Activated naive CD4-positive, alpha-beta T cell treated with anti-CD3 and anti-CD28 coated beads, Interleukin-2, amount 50 U/mL, for 16 hours (primary cell): Measurements from ENCODE around the gene CREG2.
"Not testable (repeated sequence)": the region's sequence is repeated elsewhere in the genome, so short reads cannot be mapped to it uniquely, and the experiment has no call there.

Experiments
- DNase-seq: peaks from one replicate; pipeline ENCODE4 v3.0.0-alpha.2; 2020

CREG2 gene

GRCh38 chr2:101340141-101340551 lies 47.2 kb downstream of the CREG2 start:
- DNase-seq, result no peak

GRCh38 chr2:101339266-101339880 lies 47.9 kb downstream of the CREG2 start:
- no peak for DNase-seq

- DNase-seq, result no peak
Observed at GRCh38 chr2:101337877-101338276, 49.4 kb downstream of the CREG2 start.

- DNase-seq, result no peak
Observed at GRCh38 chr2:101332885-101333766, 54.2 kb downstream of the CREG2 start.

- DNase-seq, result no peak
Observed at GRCh38 chr2:101331202-101331601, 56.1 kb downstream of the CREG2 start.

GRCh38 chr2:101330253-101330933 lies 56.9 kb downstream of the CREG2 start:
- peak; percentile 50 for DNase-seq

GRCh38 chr2:101329026-101329425 lies 58.3 kb downstream of the CREG2 start:
- DNase-seq, result no peak

GRCh38 chr2:101328474-101329007 lies 58.8 kb downstream of the CREG2 start:
- DNase-seq, result no peak

GRCh38 chr2:101327863-101328394 lies 59.4 kb downstream of the CREG2 start:
- DNase-seq, result no peak

- DNase-seq, result no peak
Observed at GRCh38 chr2:101325425-101325824, 61.9 kb downstream of the CREG2 start.

- not testable (repeated sequence) for DNase-seq
Observed at GRCh38 chr2:101316568-101316967, 70.7 kb downstream of the CREG2 start.

GRCh38 chr2:101311696-101312017 lies 75.6 kb downstream of the CREG2 start:
- DNase-seq, result no peak

- no peak for DNase-seq
Observed at GRCh38 chr2:101310834-101311695, 76.2 kb downstream of the CREG2 start.

- DNase-seq, result no peak
Observed at GRCh38 chr2:101310090-101310833, 77.0 kb downstream of the CREG2 start.

GRCh38 chr2:101308432-101309210 lies 78.7 kb downstream of the CREG2 start, which contains the start of gene RNF149:
Gene RNF149, minus strand, starts transcription at chr2:101308701. Its CDS starts 113 bp downstream, at chr2:101308588.
- peak; percentile 87 for DNase-seq

GRCh38 chr2:101307950-101308431 lies 79.3 kb downstream of the CREG2 start:
- DNase-seq, result peak; percentile 48

- peak; percentile 20 for DNase-seq
Observed at GRCh38 chr2:101307503-101307902, 79.8 kb downstream of the CREG2 start.

- DNase-seq, result peak; percentile 28
Observed at GRCh38 chr2:101306410-101306809, 80.9 kb downstream of the CREG2 start.

- DNase-seq, result no peak
Observed at GRCh38 chr2:101305492-101306078, 81.7 kb downstream of the CREG2 start.

- no peak for DNase-seq
Observed at GRCh38 chr2:101305035-101305434, 82.3 kb downstream of the CREG2 start.
